Left renal cortex interstitium (tissue), 4 donors: Measurements from ENCODE around the gene RTEL1. TPM values are rescaled to one million over a fixed set of nuclear protein-coding genes. Genes with fewer than 3 reads are reported as not detected.
"Not testable (repeated sequence)": the region's sequence is repeated elsewhere in the genome, so short reads cannot be mapped to it uniquely, and the experiment has no call there.

Source experiments
- DNase-seq, 4 donors: peaks; one replicate each; pipeline ENCODE4 v3.0.0-alpha.2; 2013; ENCODE audit warnings: low read depth in 4 of 4, low spot score in 2 of 4, missing footprints in 1 of 4
- polyA plus RNA-seq, 4 donors: library from polyadenylated mRNA; unstranded; fragments of 120-200 nt; gene quantifications; one replicate each; pipeline ENCODE4 v1.2.1, GENCODE V29; 2013; ENCODE audit not compliant: insufficient read length in 4 of 4

RTEL1 gene
- polyA plus RNA-seq, 4 donors, result 14.0 to 26.9 (median 19.3) TPM

GRCh38 chr20:63626424-63627128 is 31.5 kb upstream of the RTEL1 start, which contains the start of gene GMEB2:
GMEB2 (minus strand) TSS chr20:63627101; CDS start chr20:63619397, 7,704 bp downstream.
- DNase-seq, result peak in 1 of 4 donors; percentile 16

GRCh38 chr20:63627129-63627750 is 30.9 kb upstream of the RTEL1 start:
- peak; percentile 73 to 85 (median 83) for DNase-seq

- DNase-seq, result no peak
These were observed 30.3 kb upstream of the RTEL1 start for GRCh38 chr20:63627751-63628245.

GRCh38 chr20:63628246-63628975 is 29.7 kb upstream of the RTEL1 start:
- DNase-seq, result peak in 1 of 4 donors; percentile 44

- DNase-seq, result not testable (repeated sequence)
These were observed 27.2 kb upstream of the RTEL1 start for GRCh38 chr20:63630956-63631355.

GRCh38 chr20:63631426-63631825 is 26.7 kb upstream of the RTEL1 start:
- not testable (repeated sequence) for DNase-seq

GRCh38 chr20:63633732-63634131 is 24.4 kb upstream of the RTEL1 start:
- DNase-seq, result no peak

GRCh38 chr20:63635431-63636141 is 22.5 kb upstream of the RTEL1 start:
- DNase-seq, result no peak

GRCh38 chr20:63636752-63637628 is 21.1 kb upstream of the RTEL1 start:
- no peak for DNase-seq

- DNase-seq, result no peak
These were observed 18.8 kb upstream of the RTEL1 start for GRCh38 chr20:63639093-63639975.

- DNase-seq, result no peak
These were observed 18.0 kb upstream of the RTEL1 start for GRCh38 chr20:63640086-63640485.

GRCh38 chr20:63640686-63641085 is 17.4 kb upstream of the RTEL1 start:
- DNase-seq, result not testable (repeated sequence)

GRCh38 chr20:63641146-63641791 is 16.8 kb upstream of the RTEL1 start:
- peak in 1 of 4 donors; percentile 40 for DNase-seq

GRCh38 chr20:63641792-63642523 is 16.2 kb upstream of the RTEL1 start:
- DNase-seq, result peak in 2 of 4 donors; percentile 40 to 63

GRCh38 chr20:63642527-63643247 is 15.4 kb upstream of the RTEL1 start:
- DNase-seq, result no peak

GRCh38 chr20:63643499-63643898 is 14.6 kb upstream of the RTEL1 start:
- no peak for DNase-seq

- no peak for DNase-seq
These were observed 14.2 kb upstream of the RTEL1 start for GRCh38 chr20:63643946-63644345.
